ENCODE measurements around the gene C9orf72. TPM values are rescaled to one million over a fixed set of nuclear protein-coding genes. Genes with fewer than 3 reads are reported as not detected.

Gene C9orf72
- total and polyA plus RNA-seq, 2 of the 13 experiments (the other 11 are each of a cell fraction or from before 2014, with no cell fraction given), result 3.1 to 5.9 TPM

GRCh38 chr9:27529316-27530278 is 43.7 kb downstream of the C9orf72 start, which contains the start of gene MOB3B:
Gene MOB3B, minus strand, starts transcription at chr9:27529814. Its CDS starts 74,264 bp downstream, at chr9:27455550.
- peaks cover 7 to 26% of the 10 kb centered on the region in 2 experiments; a peak in 3 of 5 replicates for H3K27me3 ChIP-seq (ENCODE audit: control insufficient read depth in 1 of 2, insufficient read depth in 2 of 2, low read length in 2 of 2)
- no peak within 1 kb of the TSS for H2AFZ ChIP-seq (ENCODE audit: low read length)
- ChIA-PET POLR2A (no interaction called here), CTCF (ENCODE audit: low intra/inter-chr PET ratio, low total read pairs) (interaction anchor here (0.7 to 4.8 kb wide), 2 partner anchors 193 to 196 kb away, joined by 3 to 46 read pairs; no protein-coding TSS in a partner anchor)
- H4K20me1 ChIP-seq (ENCODE audit: insufficient read depth, low read length), result no peaks in the 10 kb centered on the region
- H3K27ac ChIP-seq (ENCODE audit: extremely low read length, insufficient read depth, low read length), result no peak within 1 kb of the TSS
- H3K9me3 ChIP-seq (ENCODE audit: low read length), result no peaks in the 10 kb centered on the region
- intact Hi-C loops (cut with micrococcal nuclease; ENCODE audit: unreplicated experiment), result loop anchor here (1.0 kb wide), 1 partner anchor 196 kb away; no protein-coding TSS in a partner anchor
- 0 out of 2 replicates have a peak within 1 kb of the TSS, but pooled peaks have one; percentile 2 for H3K9ac ChIP-seq (ENCODE audit: insufficient read depth, low read depth, low read length)
- ATAC-seq (peak; percentile 98), DNase-seq (ENCODE audit: low spot score) (peak; percentile 31), FAIRE-seq (no peak)
- H3K36me3 ChIP-seq (replicated peaks in 1 of 2; ENCODE audit: control insufficient read depth in 1 of 2, insufficient read depth in 2 of 2, low read length in 2 of 2), result no peaks in the 10 kb centered on the region
- no peaks in the 10 kb centered on the region for H3K79me2 ChIP-seq (ENCODE audit: insufficient read depth, low read length)
- H3K4me2 ChIP-seq (ENCODE audit: low read depth, low read length), result peak within 1 kb of the TSS; percentile 88
- H3K4me3 ChIP-seq (replicated peaks in 1 of 3; ENCODE audit: insufficient read depth in 1 of 3, low read depth in 2 of 3, low read length in 3 of 3), result peak within 1 kb of the TSS; percentile 61 to 75 (median 61)
- peaks cover 9% of the 10 kb centered on the region for H3K4me1 ChIP-seq (ENCODE audit: insufficient read depth, low read length)
- WGBS (ENCODE audit: low lambda C conversion rate), result 18% methylated on average over 10 of the region's 74 CpGs
- no TSS peak for BruUV-seq (replicated peaks)
- in situ Hi-C loops (cut with HindIII; ENCODE audit: extremely low pct_ligation_motif_present, low pct_unique_long_range_greater_than_20kb), result loop anchor here (5.0 kb wide), 1 partner anchor 197 kb away; no protein-coding TSS in a partner anchor
- TF ChIP-seq ZNF33B (CRISPR knock-in tag; IDR thresholded peaks at IDR 0.05) (0 out of 2 replicates have a peak, but pooled peaks have one; percentile 30), SALL1 (CRISPR knock-in tag; IDR thresholded peaks at IDR 0.05) (peak; percentile 48), KDM5B (CRISPR knock-in tag; IDR thresholded peaks at IDR 0.05; ENCODE audit: borderline replicate concordance) (peak; percentile 44; the same call in 1 of the 2 replicates), NFATC3 (CRISPR knock-in tag; IDR thresholded peaks at IDR 0.05) (no peak), NFAT5 (CRISPR knock-in tag; IDR thresholded peaks at IDR 0.05) (0 out of 2 replicates have a peak, but pooled peaks have one; percentile 23), ZSCAN21 (CRISPR knock-in tag; IDR thresholded peaks at IDR 0.05; ENCODE audit: borderline replicate concordance) (0 out of 2 replicates have a peak, but pooled peaks have one; percentile 46), MAX (IDR thresholded peaks at IDR 0.05) (peak; percentile 57), ARHGAP35 (CRISPR knock-in tag; IDR thresholded peaks at IDR 0.05; ENCODE audit: borderline replicate concordance) (0 out of 2 replicates have a peak, but pooled peaks have one; percentile 56), CSRNP1 (CRISPR knock-in tag; IDR thresholded peaks at IDR 0.05) (peak; percentile 45; the same call in 1 of the 2 replicates), TBX2 (CRISPR knock-in tag; IDR thresholded peaks at IDR 0.05; ENCODE audit: borderline replicate concordance) (peak; percentile 22; the same call in 1 of the 2 replicates), UBTF (CRISPR knock-in tag; IDR thresholded peaks at IDR 0.05) (peak; percentile 80; the same call in 1 of the 2 replicates)

Measured in HepG2 (cell line).